Measurements from ENCODE around the gene TMEM138. TPM values are rescaled to one million over a fixed set of nuclear protein-coding genes. Genes with fewer than 3 reads are reported as not detected.

Gene TMEM138
- total RNA-seq, 1 donor from 2014 or later, result 19.6 TPM

GRCh38 chr11:61341706-61342105 lies 20.5 kb upstream of the TMEM138 start:
- DNase-seq (ENCODE audit: extremely low read depth, low read depth, low spot score), result no peak

- DNase-seq (ENCODE audit: extremely low read depth, low read depth, low spot score), result no peak
Measured at GRCh38 chr11:61342207-61342803, 19.9 kb upstream of the TMEM138 start.

- DNase-seq (ENCODE audit: extremely low read depth, low read depth, low spot score), result no peak
Measured at GRCh38 chr11:61343792-61344745, 18.1 kb upstream of the TMEM138 start.

- DNase-seq (ENCODE audit: extremely low read depth, low read depth, low spot score), result no peak
Measured at GRCh38 chr11:61345170-61345610, 17.0 kb upstream of the TMEM138 start.

- DNase-seq (ENCODE audit: extremely low read depth, low read depth, low spot score), result no peak
Measured at GRCh38 chr11:61345954-61346843, 16.0 kb upstream of the TMEM138 start.

- no peak for DNase-seq (ENCODE audit: extremely low read depth, low read depth, low spot score)
Measured at GRCh38 chr11:61347916-61348461, 14.2 kb upstream of the TMEM138 start.

- DNase-seq (ENCODE audit: extremely low read depth, low read depth, low spot score), result no peak
Measured at GRCh38 chr11:61349189-61349751, 12.9 kb upstream of the TMEM138 start.

- no peak for DNase-seq (ENCODE audit: extremely low read depth, low read depth, low spot score)
Measured at GRCh38 chr11:61349916-61350315, 12.3 kb upstream of the TMEM138 start.

GRCh38 chr11:61350336-61350735 lies 11.8 kb upstream of the TMEM138 start:
- no peak for DNase-seq (ENCODE audit: extremely low read depth, low read depth, low spot score)

- no peak for DNase-seq (ENCODE audit: extremely low read depth, low read depth, low spot score)
Measured at GRCh38 chr11:61350803-61351202, 11.4 kb upstream of the TMEM138 start.

GRCh38 chr11:61352038-61352437 lies 10.1 kb upstream of the TMEM138 start:
- no peak for DNase-seq (ENCODE audit: extremely low read depth, low read depth, low spot score)

GRCh38 chr11:61353131-61354067 lies 8.8 kb upstream of the TMEM138 start:
- no peak for DNase-seq (ENCODE audit: extremely low read depth, low read depth, low spot score)

GRCh38 chr11:61354208-61354607 lies 8.0 kb upstream of the TMEM138 start:
- no peak for DNase-seq (ENCODE audit: extremely low read depth, low read depth, low spot score)

- no peak for DNase-seq (ENCODE audit: extremely low read depth, low read depth, low spot score)
Measured at GRCh38 chr11:61356706-61357105, 5.5 kb upstream of the TMEM138 start.

GRCh38 chr11:61357233-61357893 lies 4.8 kb upstream of the TMEM138 start:
- no peak for DNase-seq (ENCODE audit: extremely low read depth, low read depth, low spot score)

GRCh38 chr11:61357894-61358239 lies 4.3 kb upstream of the TMEM138 start:
- DNase-seq (ENCODE audit: extremely low read depth, low read depth, low spot score), result no peak

- DNase-seq (ENCODE audit: extremely low read depth, low read depth, low spot score), result no peak
Measured at GRCh38 chr11:61358566-61358965, 3.6 kb upstream of the TMEM138 start.

GRCh38 chr11:61359516-61359915 lies 2.7 kb upstream of the TMEM138 start:
- DNase-seq (ENCODE audit: extremely low read depth, low read depth, low spot score), result no peak

GRCh38 chr11:61361237-61361740 lies 885 bp upstream of the TMEM138 start:
- DNase-seq (ENCODE audit: extremely low read depth, low read depth, low spot score), result no peak
